Testis (tissue), 3 donors: ENCODE data around the gene THRB. TPM values are rescaled to one million over a fixed set of nuclear protein-coding genes. Genes with fewer than 3 reads are reported as not detected.

Experiments
- DNase-seq: peaks from one replicate; pipeline ENCODE4 v3.0.0-alpha.2; 2019
- H3K27ac ChIP-seq, 2 donors: fragments of 200-600 bp; sonication (generic); one replicate each; pipeline ENCODE4 v1.5.1; 2019
- H3K27me3 ChIP-seq: fragments of 200-600 bp; sonication (generic); one replicate; pipeline ENCODE4 v1.5.1; 2019
- H3K36me3 ChIP-seq: fragments of 200-600 bp; sonication (generic); one replicate; pipeline ENCODE4 v1.5.1; 2017; ENCODE audit warnings: low read depth; ENCODE audit errors: missing control alignments
- H3K4me1 ChIP-seq: fragments of 200-600 bp; sonication (generic); one replicate; pipeline ENCODE4 v1.5.1; 2019
- H3K4me3 ChIP-seq, 2 donors: fragments of 200-600 bp; sonication (generic); one replicate each; pipeline ENCODE4 v1.5.1; 2017 to 2019
- H3K9me3 ChIP-seq: fragments of 200-600 bp; sonication (generic); one replicate; pipeline ENCODE4 v1.5.1; 2017
- CTCF ChIP-seq, 3 experiments: fragments of 450-650 bp in 2 of 3; fragments of 200-600 bp in 1 of 3; sonication (generic) in 1 of 3; IDR thresholded peaks; one replicate each; pipeline ENCODE4 v1.5.1; 2016 to 2019; ENCODE audit warnings: antibody characterized with exemption in 3 of 3, mild to moderate bottlenecking in 2 of 3, moderate library complexity in 1 of 3
- POLR2A ChIP-seq: fragments of 450-650 bp; IDR thresholded peaks from one replicate; pipeline ENCODE4 v1.6.1; 2017; ENCODE audit warnings: antibody characterized with exemption, mild to moderate bottlenecking, moderate library complexity
- WGBS, 2 donors: methylation state at CpG; one replicate each; pipeline ENCODE4 v1.1.5; 2018; 5-methylcytosine and 5-hydroxymethylcytosine counted together
- intact Hi-C: fragments of 100-400 bp; cut with DNase I; formaldehyde crosslinking; loops from one replicate; pipeline ENCODE4 v1.15.1; 2023; ENCODE audit warnings: low total_unique reads
- microRNA counts, 2 donors: library from miRNA; unstranded; fragments of <30 nt; microRNA quantifications; one replicate each; lab custom pipeline; 2016
- microRNA-seq, 2 donors: library from miRNA; unstranded; fragments of <30 nt; microRNA quantifications; one replicate each; pipeline ENCODE4, GENCODE V29; 2016; ENCODE audit warnings: borderline number of aligned reads in 2 of 2, borderline replicate concordance in 1 of 2
- polyA plus RNA-seq: library from polyadenylated mRNA; stranded (reverse); fragments of 350-450 nt; fragmentation: Illumina TruSeq; extraction: RNeasy Lipid Tissue Mini Kit (QIAGEN cat#74804); gene quantifications from one replicate; pipeline ENCODE4 v1.2.3, GENCODE V29; 2014; ENCODE audit warnings: low read depth, low replicate concordance; ENCODE audit not compliant: insufficient read depth
- small RNA-seq, 2 donors: library from RNA; depleted of rRNA; stranded (forward); fragments of <200 nt; gene quantifications; one replicate each; pipeline ENCODE3, GENCODE V24; 2016
- total RNA-seq, 2 donors: library from RNA; depleted of rRNA; stranded (reverse); fragments of >200 nt; gene quantifications; one replicate each; pipeline ENCODE4 v1.2.3, GENCODE V29; 2016

The THRB gene
- total and polyA plus RNA-seq, 3 donors from 2014 or later = 1.3 to 2.0 (median 1.4) TPM

GRCh38 chr3:24086206-24086605, 408.4 kb downstream of the THRB start:
- intact Hi-C loops = no loop called here
- no peak overlapping the region for H3K4me3 ChIP-seq

GRCh38 chr3:24072193-24072592, 422.5 kb downstream of the THRB start:
- Histone ChIP-seq H3K4me1 (no peaks in the 10 kb centered on the region), H3K27me3 (no peaks in the 10 kb centered on the region), H3K36me3 (no peaks in the 10 kb centered on the region), H3K27ac (no peak overlapping the region), H3K4me3 (no peak overlapping the region), H3K9me3 (no peaks in the 10 kb centered on the region)
- intact Hi-C loops = no loop called here
- TF ChIP-seq POLR2A (no peak), CTCF (IDR thresholded peaks at IDR 0.05) (no peak)
- no peak for DNase-seq
- WGBS, 2 donors = 83% methylated on average over 4 of the region's 4 CpGs

More at GRCh38 chr3:24086206-24086605, 408.4 kb downstream of the THRB start:
- Histone ChIP-seq H3K27ac (no peak overlapping the region), H3K27me3 (no peaks in the 10 kb centered on the region), H3K36me3 (no peaks in the 10 kb centered on the region), H3K4me1 (no peaks in the 10 kb centered on the region), H3K9me3 (no peaks in the 10 kb centered on the region)
- no peak for TF ChIP-seq POLR2A
- TF ChIP-seq CTCF (IDR thresholded peaks at IDR 0.05) = no peak
- 79 to 89% methylated on average over 3 of the region's 3 CpGs for WGBS, 2 donors
- no peak for DNase-seq

- 67 to 72% methylated on average over 2 of the region's 2 CpGs for WGBS, 2 donors
- intact Hi-C loops = no loop called here
- TF ChIP-seq CTCF (IDR thresholded peaks at IDR 0.05) (no peak), POLR2A (no peak)
- H3K4me3 ChIP-seq = no peak overlapping the region
- H3K27ac ChIP-seq = no peak overlapping the region
- no peaks in the 10 kb centered on the region for H3K9me3 ChIP-seq
- no peaks in the 10 kb centered on the region for H3K36me3 ChIP-seq
- no peaks in the 10 kb centered on the region for H3K4me1 ChIP-seq
- DNase-seq = no peak
- H3K27me3 ChIP-seq = no peaks in the 10 kb centered on the region
Observed at GRCh38 chr3:24069045-24069444, 425.6 kb downstream of the THRB start.

GRCh38 chr3:24067483-24067882, 427.2 kb downstream of the THRB start:
- Histone ChIP-seq H3K27ac (no peak overlapping the region), H3K36me3 (no peaks in the 10 kb centered on the region), H3K9me3 (no peaks in the 10 kb centered on the region), H3K4me3 (no peak overlapping the region), H3K4me1 (no peaks in the 10 kb centered on the region), H3K27me3 (no peaks in the 10 kb centered on the region)
- WGBS, 2 donors = 72 to 79% methylated on average over 3 of the region's 3 CpGs
- TF ChIP-seq POLR2A (no peak), CTCF (IDR thresholded peaks at IDR 0.05) (no peak)
- no peak for DNase-seq
- intact Hi-C loops = no loop called here

MicroRNAs encoded within 50 kb of the gene (microRNA counts, 767-probe panel; counts per million panel counts)
- microRNA hsa-miR-4792 (lab: Ali Mortazavi, UCI) = 0 to 152 counts per million in 2 donors

Small RNAs within 50 kb of the gene (microRNA-seq; reads per million reads assigned to microRNA genes)
- 0 reads per million in 2 donors for gene MIR4792

Small RNAs within 50 kb of the gene (small RNA-seq; reads per million reads assigned to genes)
- gene MIR4792 = 0 to 0.18 reads per million in 2 donors
